WTC11 (cell line): ENCODE results near the gene HES3.

Source experiments
- ATF6 ChIP-seq: sonication (generic); formaldehyde crosslinking; IDR thresholded peaks from 2 replicates; pipeline ENCODE4 v1.8.1; 2023; ENCODE audit warnings: mild to moderate bottlenecking, missing genetic modification reagents
- CREB1 ChIP-seq: sonication (generic); formaldehyde crosslinking; IDR thresholded peaks from 2 replicates; pipeline ENCODE4 v1.8.0; 2023; ENCODE audit warnings: mild to moderate bottlenecking, missing genetic modification reagents
- CTCF ChIP-seq: fragments of 200-600 bp; IDR thresholded peaks from 2 replicates; pipeline ENCODE4 v1.8.0; 2022; ENCODE audit warnings: antibody characterized with exemption
- ETV6 ChIP-seq: sonication (generic); formaldehyde crosslinking; IDR thresholded peaks from 2 replicates; pipeline ENCODE4 v1.8.1; 2022; ENCODE audit warnings: mild to moderate bottlenecking, missing genetic modification reagents
- FOXP1 ChIP-seq: sonication (generic); formaldehyde crosslinking; IDR thresholded peaks from 2 replicates; pipeline ENCODE4 v1.8.0; 2022; ENCODE audit warnings: missing genetic modification reagents, mild to moderate bottlenecking, moderate library complexity, borderline replicate concordance
- MAX ChIP-seq: sonication (generic); formaldehyde crosslinking; IDR thresholded peaks from 2 replicates; pipeline ENCODE4 v1.8.0; 2022; ENCODE audit warnings: mild to moderate bottlenecking, missing genetic modification reagents
- SP1 ChIP-seq: sonication (generic); formaldehyde crosslinking; conservative IDR thresholded peaks from 2 replicates; pipeline ENCODE4 v1.8.1; 2022; ENCODE audit warnings: missing genetic modification reagents
- USF1 ChIP-seq: sonication (generic); formaldehyde crosslinking; IDR thresholded peaks from 2 replicates; pipeline ENCODE4 v1.8.0; 2022; ENCODE audit warnings: mild to moderate bottlenecking, missing genetic modification reagents
- USF2 ChIP-seq: sonication (generic); formaldehyde crosslinking; IDR thresholded peaks from 2 replicates; pipeline ENCODE4 v1.8.1; 2023; ENCODE audit warnings: mild to moderate bottlenecking, missing genetic modification reagents, moderate library complexity
- ZNF121 ChIP-seq: sonication (generic); formaldehyde crosslinking; IDR thresholded peaks from 2 replicates; pipeline ENCODE4 v1.8.0; 2023; ENCODE audit warnings: missing genetic modification reagents
- ZNF317 ChIP-seq: sonication (generic); formaldehyde crosslinking; IDR thresholded peaks from 2 replicates; pipeline ENCODE4 v1.8.1; 2023; ENCODE audit warnings: low read depth, mild to moderate bottlenecking, moderate library complexity, missing genetic modification reagents, borderline replicate concordance

- no peak for TF ChIP-seq CTCF
- TF ChIP-seq ZNF121 = no peak
- no peak for TF ChIP-seq CREB1 (CRISPR knock-in tag)
- no peak for TF ChIP-seq ETV6 (CRISPR knock-in tag)
- no peak for TF ChIP-seq SP1 (CRISPR knock-in tag)
- no peak for TF ChIP-seq USF2 (CRISPR knock-in tag)
- no peak for TF ChIP-seq ZNF317 (CRISPR knock-in tag)
- TF ChIP-seq FOXP1 (CRISPR knock-in tag) = no peak
- no peak for TF ChIP-seq USF1 (CRISPR knock-in tag)
- TF ChIP-seq ATF6 (CRISPR knock-in tag) = no peak
- no peak for TF ChIP-seq MAX
Measured at GRCh38 chr1:6263716-6264115, 19.7 kb downstream of the HES3 start.
